ENCODE measurements around the gene TTLL11. TPM values are rescaled to one million over a fixed set of nuclear protein-coding genes. Genes with fewer than 3 reads are reported as not detected.

TTLL11 gene
- total RNA-seq, 1 experiment from 2014 or later, result 2.3 TPM

GRCh38 chr9:121892706-121893105 lies 200.4 kb downstream of the TTLL11 start:
- Histone ChIP-seq H3K4me2 (no peak overlapping the region), H3K9me3 (ENCODE audit: insufficient read depth, low read depth) (no peaks in the 10 kb centered on the region), H3F3A (ENCODE audit: insufficient read depth, low read depth) (peaks cover 6% of the 10 kb centered on the region; the same call in 1 of the 2 replicates), H3K79me2 (ENCODE audit: low read depth) (no peaks in the 10 kb centered on the region), H3K36me3 (ENCODE audit: low read depth) (no peaks in the 10 kb centered on the region), H3K9me2 (ENCODE audit: insufficient read depth) (no peaks in the 10 kb centered on the region), H3K4me1 (replicated peaks; ENCODE audit: insufficient read depth) (no peaks in the 10 kb centered on the region), H2AFZ (no peak overlapping the region), H3K27me3 (ENCODE audit: insufficient read depth, low read depth) (no peaks in the 10 kb centered on the region), H3K4me3 (no peak overlapping the region), H4K20me1 (ENCODE audit: insufficient read depth) (no peaks in the 10 kb centered on the region), H3K27ac (no peak overlapping the region)
- DNase-seq, result no peak
- no TSS peak for BruUV-seq (replicated peaks)
- ChIA-PET CTCF (no interaction called here), POLR2A (ENCODE audit: unreplicated experiment) (no interaction called here)
- intact Hi-C loops (cut with micrococcal nuclease; ENCODE audit: unreplicated experiment), result no loop called here
- TF ChIP-seq, protein P1, sequence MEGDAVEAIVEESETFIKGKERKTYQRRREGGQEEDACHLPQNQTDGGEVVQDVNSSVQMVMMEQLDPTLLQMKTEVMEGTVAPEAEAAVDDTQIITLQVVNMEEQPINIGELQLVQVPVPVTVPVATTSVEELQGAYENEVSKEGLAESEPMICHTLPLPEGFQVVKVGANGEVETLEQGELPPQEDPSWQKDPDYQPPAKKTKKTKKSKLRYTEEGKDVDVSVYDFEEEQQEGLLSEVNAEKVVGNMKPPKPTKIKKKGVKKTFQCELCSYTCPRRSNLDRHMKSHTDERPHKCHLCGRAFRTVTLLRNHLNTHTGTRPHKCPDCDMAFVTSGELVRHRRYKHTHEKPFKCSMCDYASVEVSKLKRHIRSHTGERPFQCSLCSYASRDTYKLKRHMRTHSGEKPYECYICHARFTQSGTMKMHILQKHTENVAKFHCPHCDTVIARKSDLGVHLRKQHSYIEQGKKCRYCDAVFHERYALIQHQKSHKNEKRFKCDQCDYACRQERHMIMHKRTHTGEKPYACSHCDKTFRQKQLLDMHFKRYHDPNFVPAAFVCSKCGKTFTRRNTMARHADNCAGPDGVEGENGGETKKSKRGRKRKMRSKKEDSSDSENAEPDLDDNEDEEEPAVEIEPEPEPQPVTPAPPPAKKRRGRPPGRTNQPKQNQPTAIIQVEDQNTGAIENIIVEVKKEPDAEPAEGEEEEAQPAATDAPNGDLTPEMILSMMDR (conservative IDR thresholded peaks at IDR 0.05), result no peak
- TF ChIP-seq EZH2 (IDR thresholded peaks at IDR 0.05; ENCODE audit: low read depth), result no peak

DNA sequence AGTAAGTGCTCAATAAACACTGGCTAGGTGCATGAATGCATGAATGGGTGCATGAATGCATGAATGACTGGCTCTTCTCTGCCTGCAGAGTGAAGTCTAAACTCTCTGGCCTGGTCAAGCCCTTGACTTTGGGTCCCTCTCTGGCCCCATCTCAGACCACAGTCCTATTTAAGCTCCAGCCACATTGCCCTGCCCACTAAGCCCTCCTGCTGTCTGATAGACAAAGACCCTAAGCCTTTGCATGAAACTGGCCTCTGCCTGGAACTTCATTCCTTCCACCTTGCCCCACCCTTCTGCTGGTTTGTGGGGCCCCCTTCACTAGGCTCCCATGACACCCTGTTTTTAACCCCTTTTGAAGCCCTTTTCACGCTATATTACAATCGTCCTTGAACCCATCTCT lies 202.4 kb downstream of the TTLL11 start:
- Histone ChIP-seq H3K4me2 (no peak overlapping the region), H3K9me3 (ENCODE audit: insufficient read depth, low read depth) (no peaks in the 10 kb centered on the region), H3F3A (ENCODE audit: insufficient read depth, low read depth) (peaks cover 6% of the 10 kb centered on the region; the same call in 1 of the 2 replicates), H4K20me1 (ENCODE audit: insufficient read depth) (no peaks in the 10 kb centered on the region), H3K4me3 (no peak overlapping the region), H3K4me1 (replicated peaks; ENCODE audit: insufficient read depth) (no peaks in the 10 kb centered on the region), H3K36me3 (ENCODE audit: low read depth) (no peaks in the 10 kb centered on the region), H2AFZ (no peak overlapping the region), H3K27ac (no peak overlapping the region), H3K27me3 (ENCODE audit: insufficient read depth, low read depth) (no peaks in the 10 kb centered on the region), H3K9me2 (ENCODE audit: insufficient read depth) (no peaks in the 10 kb centered on the region), H3K79me2 (ENCODE audit: low read depth) (no peaks in the 10 kb centered on the region)
- intact Hi-C loops (cut with micrococcal nuclease; ENCODE audit: unreplicated experiment), result no loop called here
- TF ChIP-seq, protein P1 (conservative IDR thresholded peaks at IDR 0.05), result no peak
- TF ChIP-seq EZH2 (IDR thresholded peaks at IDR 0.05; ENCODE audit: low read depth), result no peak
- POLR2A ChIA-PET (ENCODE audit: unreplicated experiment), result no interaction called here
- CTCF ChIA-PET, result no interaction called here
- no TSS peak for BruUV-seq (replicated peaks)
- no peak for DNase-seq

DNA sequence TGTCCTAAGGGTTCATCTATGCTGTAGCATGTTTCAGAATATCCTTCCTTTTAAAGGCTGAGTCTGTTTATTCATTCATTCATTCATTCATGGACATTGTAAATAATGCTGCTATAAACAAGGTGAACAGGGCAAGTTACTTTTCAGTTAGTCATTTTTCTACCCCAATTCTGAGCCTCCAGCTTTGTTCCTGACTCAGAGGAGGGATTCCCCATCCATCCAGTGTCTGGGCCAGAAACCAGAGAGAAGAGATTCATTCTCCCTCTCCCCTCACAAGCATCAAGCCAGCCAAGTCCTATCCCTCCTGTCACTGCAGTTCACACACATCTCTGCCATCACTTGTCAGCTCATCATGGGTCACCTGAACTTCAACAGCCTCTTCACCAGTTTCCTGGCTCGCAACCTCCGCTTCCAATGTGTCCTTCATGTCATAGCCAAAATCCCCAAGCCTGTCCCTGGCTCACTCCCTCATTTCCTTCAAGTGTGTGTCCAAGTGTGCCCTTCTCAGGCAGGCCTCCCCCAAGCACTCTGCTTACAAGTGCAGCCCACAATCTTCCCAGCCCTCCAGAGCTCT lies 203.0 kb downstream of the TTLL11 start:
- H3K9me3 ChIP-seq (ENCODE audit: insufficient read depth, low read depth), result no peaks in the 10 kb centered on the region
- peaks cover 2% of the 10 kb centered on the region; the same call in 1 of the 2 replicates for H3F3A ChIP-seq (ENCODE audit: insufficient read depth, low read depth)
- no peaks in the 10 kb centered on the region for H3K9me2 ChIP-seq (ENCODE audit: insufficient read depth)
- no peaks in the 10 kb centered on the region for H4K20me1 ChIP-seq (ENCODE audit: insufficient read depth)
- ChIA-PET POLR2A (ENCODE audit: unreplicated experiment) (no interaction called here), CTCF (no interaction called here)
- H3K36me3 ChIP-seq (ENCODE audit: low read depth), result no peaks in the 10 kb centered on the region
- DNase-seq, result no peak
- H3K4me2 ChIP-seq, result no peak overlapping the region
- no peak overlapping the region for H3K4me3 ChIP-seq
- H3K27ac ChIP-seq, result no peak overlapping the region
- TF ChIP-seq EZH2 (IDR thresholded peaks at IDR 0.05; ENCODE audit: low read depth), result no peak
- TF ChIP-seq, protein P1 (conservative IDR thresholded peaks at IDR 0.05), result no peak
- intact Hi-C loops (cut with micrococcal nuclease; ENCODE audit: unreplicated experiment), result no loop called here
- H3K79me2 ChIP-seq (ENCODE audit: low read depth), result no peaks in the 10 kb centered on the region
- no peaks in the 10 kb centered on the region for H3K4me1 ChIP-seq (replicated peaks; ENCODE audit: insufficient read depth)
- no TSS peak for BruUV-seq (replicated peaks)
- H2AFZ ChIP-seq, result no peak overlapping the region
- no peaks in the 10 kb centered on the region for H3K27me3 ChIP-seq (ENCODE audit: insufficient read depth, low read depth)

Data from PC-9 (cell line).